ENCODE data around the gene RTL5.
"Not testable (repeated sequence)": the region's sequence is repeated elsewhere in the genome, so short reads cannot be mapped to it uniquely, and the experiment has no call there.

GRCh38 chrX:72176289-72176688 lies 44.6 kb upstream of the RTL5 start:
- TF ChIP-seq CTCF (conservative IDR thresholded peaks at IDR 0.05; ENCODE audit: low read depth, low read length); EZH2 (IDR thresholded peaks at IDR 0.05; ENCODE audit: borderline replicate concordance, low read depth, low read length, poor library complexity, severe bottlenecking): not testable (repeated sequence)

Measured in A673 (cell line).